GM12878 (cell line): ENCODE results near the gene STAG1. TPM values are rescaled to one million over a fixed set of nuclear protein-coding genes. Genes with fewer than 3 reads are reported as not detected.

Source experiments
- ATAC-seq: fragments of 200-7000 bp; cut with Tn5 transposase; 3 replicates; pipeline ENCODE4 v1.9.1; 2020; ENCODE audit warnings: mild to moderate bottlenecking, moderate library complexity
- BruUV-seq: library from RNA; stranded (reverse); fragments of 400-500 nt; replicated peaks from 2 replicates; lab custom pipeline; 2021; lab: Mats Ljungman, UMichigan
- CTCF ChIA-PET: fragments of 300-600 bp; sonication (Branson Sonifier 250); formaldehyde crosslinking; extraction: SDS; loops from one replicate; lab custom pipeline; 2021; ENCODE audit warnings: inconsistent platforms; lab: Yijun Ruan, JAX
- POLR2A ChIA-PET: fragments of 350-600 bp; formaldehyde crosslinking; extraction: SDS; loops from one replicate; lab custom pipeline; 2021; ENCODE audit warnings: inconsistent platforms; lab: Charles Lee
- RAD21 ChIA-PET: fragments of 300-600 bp; sonication (Branson Sonifier 250); formaldehyde crosslinking; loops from one replicate; lab custom pipeline; 2023; ENCODE audit warnings: antibody characterized with exemption; ENCODE audit not compliant: unreplicated experiment; lab: Charles Lee
- SMC1A ChIA-PET: fragments of 300-600 bp; sonication (Branson Sonifier 250); formaldehyde crosslinking; loops from one replicate; lab custom pipeline; 2023; ENCODE audit not compliant: unreplicated experiment, uncharacterized antibody; lab: Charles Lee
- DNase-seq: peaks from one replicate; pipeline ENCODE4 v3.0.0-alpha.2; 2011; ENCODE audit warnings: low read depth, low spot score
- FAIRE-seq: peaks from 3 replicates; lab custom pipeline; 2011; peaks lifted over from hg19 to GRCh38; lab: Jason Lieb, UNC
- H2AFZ ChIP-seq: 2 replicates; pipeline ENCODE4 v1.6.0; 2011; ENCODE audit warnings: low read depth, low read length, control low read depth; ENCODE audit not compliant: control insufficient read depth
- H3K27ac ChIP-seq: 2 replicates; pipeline ENCODE4 v1.5.1; 2011; ENCODE audit warnings: control low read depth; ENCODE audit not compliant: control insufficient read depth, insufficient read depth
- H3K27me3 ChIP-seq, 2 experiments: replicated peaks in 1 of 2; 2 replicates each; pipeline versions ENCODE4 v1.6.0 to v1.6.1; 2011; ENCODE audit warnings: low read length in 1 of 2; ENCODE audit not compliant: control insufficient read depth in 2 of 2, insufficient read depth in 2 of 2
- H3K36me3 ChIP-seq, 2 experiments: 2 replicates each; pipeline ENCODE4 v1.5.1; 2011; ENCODE audit warnings: low read length in 1 of 2; ENCODE audit not compliant: control insufficient read depth in 2 of 2, insufficient read depth in 2 of 2
- H3K4me1 ChIP-seq: 2 replicates; pipeline ENCODE4 v1.6.1; 2011; ENCODE audit warnings: mild to moderate bottlenecking, low read length, moderate library complexity, mixed read lengths; ENCODE audit not compliant: control insufficient read depth, insufficient read depth
- H3K4me2 ChIP-seq: 2 replicates; pipeline ENCODE4 v1.6.0; 2011; ENCODE audit warnings: control low read depth; ENCODE audit not compliant: control insufficient read depth, insufficient read depth
- H3K4me3 ChIP-seq: fragments of 200-600 bp; sonication (generic); 2 replicates; pipeline ENCODE4 v1.5.1; 2016
- H3K79me2 ChIP-seq: 2 replicates; pipeline ENCODE4 v1.6.0; 2011; ENCODE audit warnings: low read length; ENCODE audit not compliant: control insufficient read depth, insufficient read depth
- H3K9ac ChIP-seq: 2 replicates; pipeline ENCODE4 v1.8.0; 2011; ENCODE audit warnings: low read length, control low read depth, mixed read lengths; ENCODE audit not compliant: control insufficient read depth, insufficient read depth
- H3K9me3 ChIP-seq: replicated peaks from 3 replicates; pipeline ENCODE4 v1.5.1; 2011; ENCODE audit warnings: mild to moderate bottlenecking, low read length; ENCODE audit not compliant: control insufficient read depth, insufficient read depth
- H4K20me1 ChIP-seq: 2 replicates; pipeline ENCODE4 v1.6.0; 2011; ENCODE audit not compliant: control insufficient read depth, insufficient read depth
- ATF7 ChIP-seq: fragments of 450-650 bp; IDR thresholded peaks from 2 replicates; pipeline ENCODE4 v1.6.1; 2016; ENCODE audit warnings: low read depth, mild to moderate bottlenecking
- BACH1 ChIP-seq: fragments of 450-650 bp; IDR thresholded peaks from 2 replicates; pipeline ENCODE4 v1.6.1; 2017; ENCODE audit warnings: mild to moderate bottlenecking, borderline replicate concordance
- BCL11A ChIP-seq: IDR thresholded peaks from 2 replicates; pipeline ENCODE4 v1.6.1; 2011; ENCODE audit warnings: low read depth, low read length
- BRCA1 ChIP-seq: IDR thresholded peaks from 2 replicates; pipeline ENCODE4 v1.6.1; 2011; ENCODE audit warnings: low read depth, low read length, improper control_type of control experiment
- CBFB ChIP-seq: IDR thresholded peaks from 2 replicates; pipeline ENCODE4 v1.6.1; 2016; ENCODE audit warnings: antibody characterized with exemption, low read depth
- IRF5 ChIP-seq: fragments of 450-650 bp; IDR thresholded peaks from 2 replicates; pipeline ENCODE4 v1.6.1; 2017; ENCODE audit warnings: borderline replicate concordance
- MTA3 ChIP-seq: IDR thresholded peaks from 2 replicates; pipeline ENCODE4 v1.6.1; 2012; ENCODE audit warnings: low read length, inconsistent platforms, borderline replicate concordance
- PAX5 ChIP-seq: IDR thresholded peaks from 2 replicates; pipeline ENCODE4 v1.6.1; 2011; ENCODE audit warnings: low read depth, low read length, borderline replicate concordance
- POLR2AphosphoS2 ChIP-seq: IDR thresholded peaks from 2 replicates; pipeline ENCODE4 v1.6.1; 2011; ENCODE audit warnings: low read depth, mild to moderate bottlenecking, low read length, improper control_type of control experiment, moderate library complexity
- RB1 ChIP-seq: fragments of 450-650 bp; formaldehyde crosslinking; IDR thresholded peaks from 2 replicates; pipeline ENCODE4 v1.6.1; 2017; ENCODE audit warnings: mild to moderate bottlenecking, borderline replicate concordance
- RUNX3 ChIP-seq: IDR thresholded peaks from 2 replicates; pipeline ENCODE4 v1.6.1; 2012; ENCODE audit warnings: low read length, inconsistent platforms
- SREBF2 ChIP-seq: IDR thresholded peaks from 2 replicates; pipeline ENCODE4 v1.6.1; 2012; ENCODE audit warnings: mild to moderate bottlenecking, low read length
- TAF1 ChIP-seq: IDR thresholded peaks from 2 replicates; pipeline ENCODE4 v1.6.1; 2011; ENCODE audit warnings: mild to moderate bottlenecking, low read depth, low read length, borderline replicate concordance
- whole genome bisulfite sequencing: methylation state at CpG from one replicate; pipeline ENCODE4 v1.1.6; 2016; ENCODE audit warnings: low lambda C conversion rate; ENCODE audit not compliant: insufficient replicate concordance, insufficient coverage; ENCODE audit errors: missing lambda C conversion rate; 5-methylcytosine and 5-hydroxymethylcytosine counted together
- in situ Hi-C: fragments of 300-500 bp; cut with MboI; formaldehyde crosslinking; loops from 9 replicates; pipeline ENCODE4 v1.14.3; 2018; ENCODE audit warnings: mixed read lengths
- intact Hi-C: fragments of 100-400 bp; cut with micrococcal nuclease; formaldehyde crosslinking; loops from one replicate; pipeline ENCODE4 v1.14.2; 2022; ENCODE audit not compliant: unreplicated experiment
- polyA plus RNA-seq, 11 experiments: library from polyadenylated mRNA; depleted of rRNA in 4 of 11; unstranded in 6 of 11; stranded (reverse) in 5 of 11; fragments of >200 nt; fragmentation: Nextera tagmentation in 4 of 11; fragmentation: Illumina TruSeq in 1 of 11; extraction: Ambion mirVana in 4 of 11; extraction: Trizol in 1 of 11; gene quantifications; 1 replicate in 1 of 11; 2 replicates in 10 of 11; pipeline versions ENCODE4 v1.2.1 to v1.2.3, GENCODE V29; 2011 to 2016; ENCODE audit warnings: inconsistent platforms in 2 of 11, missing spikeins in 2 of 11, low read depth in 1 of 11
- total RNA-seq, 4 experiments: library from RNA; depleted of rRNA in 3 of 4; stranded (reverse); fragments of >200 nt in 3 of 4; fragmentation: Illumina TruSeq in 1 of 4; extraction: Trizol in 1 of 4; gene quantifications; 2 replicates each; pipeline versions ENCODE4 v1.2.1 to v1.2.3, GENCODE V29; 2013 to 2021

The STAG1 gene
- total and polyA plus RNA-seq, 10 of the 15 experiments (the other 5 are each of a cell fraction or from before 2014, with no cell fraction given), result 4.4 to 30.1 (median 20.2) TPM

- H3K36me3 ChIP-seq, result no peaks in the 10 kb centered on the region
- no peak overlapping the region for H3K27ac ChIP-seq
- BruUV-seq, result no TSS peak
- 68% methylated on average over 4 of the region's 4 CpGs for WGBS
- POLR2A ChIA-PET, result no interaction called here
- no peaks in the 10 kb centered on the region for H3K9me3 ChIP-seq
- no peak overlapping the region for H3K4me3 ChIP-seq
- intact Hi-C loops (no loop called here), in situ Hi-C loops (no loop called here)
- H3K9ac ChIP-seq, result no peak overlapping the region
- no peaks in the 10 kb centered on the region for H3K4me1 ChIP-seq
- H4K20me1 ChIP-seq, result no peaks in the 10 kb centered on the region
- TF ChIP-seq CBFB (no peak), RB1 (no peak), PAX5 (no peak), MTA3 (no peak), BCL11A (no peak), IRF5 (no peak), SREBF2 (no peak), RUNX3 (no peak), ATF7 (no peak), POLR2AphosphoS2 (no peak), BACH1 (no peak), TAF1 (no peak), BRCA1 (no peak)
- TF ChIP-seq, all 136 proteins: peak for 0
- no peak for FAIRE-seq
- Histone ChIP-seq H3K4me2 (no peak overlapping the region), H3K79me2 (no peaks in the 10 kb centered on the region), H2AFZ (no peak overlapping the region), H3K27me3 (no peaks in the 10 kb centered on the region)
- ChIA-PET CTCF (interaction anchor here (1.2 to 1.9 kb wide), 2 partner anchors 10 to 235 kb away, joined by 3 to 6 read pairs; no protein-coding TSS in a partner anchor), RAD21 (interaction anchor here (0.5 kb wide), 1 partner anchor 274 kb away, joined by 5 read pairs; no protein-coding TSS in a partner anchor), SMC1A (no interaction called here)
- no peak for ATAC-seq
- DNase-seq, result no peak
Observed at GRCh38 chr3:136778865-136779264, 26.7 kb upstream of the STAG1 start.
